ENCODE measurements around the gene CEACAM6. TPM values are rescaled to one million over a fixed set of nuclear protein-coding genes. Genes with fewer than 3 reads are reported as not detected.

Gene CEACAM6
- total and polyA plus RNA-seq, 9 of the 15 experiments (the other 6 are each of a cell fraction or from before 2014, with no cell fraction given), result 0.24 TPM; not detected in 8

GRCh38 chr19:41739361-41739760 lies 16.0 kb upstream of the CEACAM6 start:
- Histone ChIP-seq H3K27me3 (ENCODE audit: control insufficient read depth in 2 of 2, insufficient read depth in 2 of 2, low read length in 2 of 2) (peaks cover 8 to 13% of the 10 kb centered on the region in 2 experiments; a peak in 2 of 5 replicates), H3K9me1 (ENCODE audit: control insufficient read depth, insufficient read depth, low read length) (no peaks in the 10 kb centered on the region), H3K4me1 (replicated peaks in 1 of 2; ENCODE audit: control insufficient read depth in 2 of 2, insufficient read depth in 2 of 2, low read length in 2 of 2) (no peaks in the 10 kb centered on the region), H2AFZ (ENCODE audit: low read depth, low read length) (no peak overlapping the region), H3K79me2 (ENCODE audit: control insufficient read depth, insufficient read depth, low read length) (no peaks in the 10 kb centered on the region), H3K4me2 (ENCODE audit: insufficient read depth, low read length) (no peak overlapping the region), H3K9me3 (replicated peaks; ENCODE audit: control insufficient read depth, insufficient read depth, low read depth, low read length) (no peaks in the 10 kb centered on the region), H3K36me3 (ENCODE audit: control insufficient read depth, insufficient read depth, low read length) (no peaks in the 10 kb centered on the region), H3K9ac (ENCODE audit: insufficient read depth in 1 of 2, low read depth in 2 of 2, low read length in 2 of 2) (no peak overlapping the region), H3K4me3 (no peak overlapping the region), H3K27ac (ENCODE audit: extremely low read depth, low read depth, low read length) (no peak overlapping the region), H4K20me1 (replicated peaks; ENCODE audit: control insufficient read depth, insufficient read depth, low read length) (no peaks in the 10 kb centered on the region)
- DNase-seq (ENCODE audit: extremely low read depth in 1 of 4, low spot score in 3 of 4) (no peak), ATAC-seq (no peak), FAIRE-seq (no peak)
- ChIA-PET POLR2A (interaction anchor here (0.6 kb wide), 1 partner anchor 1632 kb away, joined by 3 read pairs; no protein-coding TSS in a partner anchor), CTCF (ENCODE audit: low intra/inter-chr PET ratio) (interaction anchor here (0.6 kb wide), 1 partner anchor 896 kb away, joined by 3 read pairs; no protein-coding TSS in a partner anchor)
- no TSS peak for BruUV-seq (replicated peaks)
- in situ Hi-C loops (cut with MboI), result no loop called here
- intact Hi-C loops (cut with micrococcal nuclease), result no loop called here
- WGBS (ENCODE audit: insufficient coverage, low coverage, missing lambda C conversion rate), result 0% methylated on average over 3 of the region's 3 CpGs
- TF ChIP-seq TARDBP (IDR thresholded peaks at IDR 0.05), result no peak
- no peak for TF ChIP-seq ZNF444 (CRISPR knock-in tag; IDR thresholded peaks at IDR 0.05)
- TF ChIP-seq, protein P1, sequence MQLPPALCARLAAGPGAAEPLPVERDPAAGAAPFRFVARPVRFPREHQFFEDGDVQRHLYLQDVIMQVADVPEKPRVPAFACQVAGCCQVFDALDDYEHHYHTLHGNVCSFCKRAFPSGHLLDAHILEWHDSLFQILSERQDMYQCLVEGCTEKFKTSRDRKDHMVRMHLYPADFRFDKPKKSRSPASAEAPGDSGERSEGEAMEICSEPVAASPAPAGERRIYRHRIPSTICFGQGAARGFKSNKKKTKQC (CRISPR knock-in tag; IDR thresholded peaks at IDR 0.05), result no peak
- no peak for TF ChIP-seq ILK (tag; IDR thresholded peaks at IDR 0.05; ENCODE audit: borderline replicate concordance, low read depth)
- no peak for TF ChIP-seq ZC3H4 (CRISPR knock-in tag; IDR thresholded peaks at IDR 0.05; ENCODE audit: borderline replicate concordance)
- no peak for TF ChIP-seq HMBOX1 (IDR thresholded peaks at IDR 0.05)
- TF ChIP-seq ESRRA (IDR thresholded peaks at IDR 0.05; ENCODE audit: borderline replicate concordance, low read depth), result no peak
- TF ChIP-seq LCOR (CRISPR knock-in tag; IDR thresholded peaks at IDR 0.05), result no peak
- TF ChIP-seq ZNF57 (CRISPR knock-in tag; IDR thresholded peaks at IDR 0.05), result no peak
- no peak for TF ChIP-seq RBFOX2 (IDR thresholded peaks at IDR 0.05; ENCODE audit: low read depth, low read length)
- TF ChIP-seq, protein P2, sequence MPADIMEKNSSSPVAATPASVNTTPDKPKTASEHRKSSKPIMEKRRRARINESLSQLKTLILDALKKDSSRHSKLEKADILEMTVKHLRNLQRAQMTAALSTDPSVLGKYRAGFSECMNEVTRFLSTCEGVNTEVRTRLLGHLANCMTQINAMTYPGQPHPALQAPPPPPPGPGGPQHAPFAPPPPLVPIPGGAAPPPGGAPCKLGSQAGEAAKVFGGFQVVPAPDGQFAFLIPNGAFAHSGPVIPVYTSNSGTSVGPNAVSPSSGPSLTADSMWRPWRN (IDR thresholded peaks at IDR 0.05; ENCODE audit: low read depth), result no peak
- TF ChIP-seq HDGF (IDR thresholded peaks at IDR 0.05), result no peak
- no peak for TF ChIP-seq ZNF407 (IDR thresholded peaks at IDR 0.05; ENCODE audit: low read depth)
- no peak for TF ChIP-seq MCM5 (IDR thresholded peaks at IDR 0.05; ENCODE audit: low read depth)
